ENCODE data around the gene COL20A1.

The COL20A1 gene

DNA sequence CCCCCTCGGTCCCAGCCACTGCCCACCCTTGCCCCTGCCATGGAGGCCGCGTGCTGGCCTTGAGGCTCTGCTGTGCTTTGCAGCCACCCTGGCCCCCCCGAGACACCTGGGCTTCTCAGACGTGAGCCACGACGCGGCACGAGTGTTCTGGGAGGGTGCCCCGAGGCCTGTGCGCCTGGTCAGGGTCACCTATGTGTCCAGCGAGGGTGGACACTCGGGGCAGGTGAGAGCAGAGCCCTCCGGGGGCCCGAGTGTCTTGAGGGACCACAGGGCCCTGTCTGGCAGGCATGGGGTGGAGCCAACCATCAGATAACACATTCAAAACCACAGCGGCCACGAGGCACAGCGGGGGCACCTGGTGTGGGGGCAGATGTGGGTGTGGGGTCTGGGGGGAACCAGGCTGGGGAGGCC is 18.9 kb downstream of the COL20A1 start:
- H3K36me3 Mint-ChIP-seq (ENCODE audit: low read depth), result no peaks in the 10 kb centered on the region
- no peak overlapping the region for H3K4me3 Mint-ChIP-seq
- DNase-seq, result no peak
- H3K27me3 Mint-ChIP-seq, result no peaks in the 10 kb centered on the region
- H3K4me1 Mint-ChIP-seq, result no peaks in the 10 kb centered on the region
- ATAC-seq, result no peak
- no peaks in the 10 kb centered on the region for H3K9me3 Mint-ChIP-seq
- no peak overlapping the region for H3K27ac Mint-ChIP-seq

DNA sequence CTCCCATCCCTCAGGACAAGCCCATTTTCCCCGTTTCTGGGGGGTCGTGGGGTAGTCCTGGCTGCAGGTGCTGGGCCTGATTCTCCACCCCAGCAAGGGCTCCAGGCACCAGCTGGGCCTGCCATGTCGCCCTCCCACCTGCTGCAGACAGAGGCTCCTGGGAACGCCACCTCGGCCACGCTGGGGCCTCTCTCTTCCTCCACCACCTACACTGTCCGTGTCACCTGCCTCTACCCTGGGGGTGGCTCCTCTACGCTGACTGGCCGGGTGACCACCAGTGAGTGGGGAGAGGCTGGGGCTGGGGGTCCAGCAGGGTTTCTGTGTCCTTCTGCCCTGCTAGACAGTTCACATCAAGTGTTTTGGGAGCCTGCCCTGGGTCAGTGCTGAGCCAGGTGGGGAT is 19.3 kb downstream of the COL20A1 start:
- Mint-ChIP-seq H3K4me3 (no peak overlapping the region), H3K9me3 (no peaks in the 10 kb centered on the region), H3K27ac (no peak overlapping the region), H3K36me3 (ENCODE audit: low read depth) (no peaks in the 10 kb centered on the region), H3K4me1 (no peaks in the 10 kb centered on the region), H3K27me3 (no peaks in the 10 kb centered on the region)
- no peak for DNase-seq
- ATAC-seq, result no peak

DNA sequence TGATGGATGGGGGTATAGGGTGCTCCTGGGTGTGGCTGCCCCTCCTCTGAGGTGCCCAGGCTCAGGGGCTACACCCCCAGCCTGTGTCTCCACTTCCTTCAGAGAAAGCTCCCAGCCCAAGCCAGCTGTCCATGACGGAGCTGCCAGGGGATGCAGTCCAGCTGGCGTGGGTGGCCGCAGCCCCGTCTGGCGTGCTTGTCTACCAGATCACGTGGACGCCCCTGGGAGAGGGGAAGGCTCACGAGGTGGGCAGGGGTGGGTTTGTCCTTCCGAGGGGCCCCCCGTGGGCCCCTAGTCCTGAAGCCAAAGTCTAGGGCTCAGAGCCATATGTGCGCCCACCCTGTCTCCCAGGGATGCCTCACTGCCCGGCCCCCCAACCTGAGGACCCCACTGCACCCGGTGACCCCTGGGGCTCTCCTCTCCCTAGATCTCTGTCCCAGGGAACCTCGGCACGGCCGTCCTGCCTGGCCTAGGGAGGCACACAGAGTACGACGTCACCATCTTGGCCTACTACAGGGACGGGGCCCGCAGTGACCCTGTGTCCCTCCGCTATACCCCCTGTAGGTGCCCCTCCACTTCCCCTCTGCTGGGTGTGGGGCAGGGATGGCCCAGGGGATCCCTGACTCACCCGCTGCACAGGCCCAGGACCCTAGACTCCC is 19.8 kb downstream of the COL20A1 start:
- no peaks in the 10 kb centered on the region for H3K9me3 Mint-ChIP-seq
- DNase-seq (no peak), ATAC-seq (no peak)
- H3K27ac Mint-ChIP-seq, result no peak overlapping the region
- no peaks in the 10 kb centered on the region for H3K36me3 Mint-ChIP-seq (ENCODE audit: low read depth)
- no peaks in the 10 kb centered on the region for H3K4me1 Mint-ChIP-seq
- H3K4me3 Mint-ChIP-seq, result no peak overlapping the region
- no peaks in the 10 kb centered on the region for H3K27me3 Mint-ChIP-seq

DNA sequence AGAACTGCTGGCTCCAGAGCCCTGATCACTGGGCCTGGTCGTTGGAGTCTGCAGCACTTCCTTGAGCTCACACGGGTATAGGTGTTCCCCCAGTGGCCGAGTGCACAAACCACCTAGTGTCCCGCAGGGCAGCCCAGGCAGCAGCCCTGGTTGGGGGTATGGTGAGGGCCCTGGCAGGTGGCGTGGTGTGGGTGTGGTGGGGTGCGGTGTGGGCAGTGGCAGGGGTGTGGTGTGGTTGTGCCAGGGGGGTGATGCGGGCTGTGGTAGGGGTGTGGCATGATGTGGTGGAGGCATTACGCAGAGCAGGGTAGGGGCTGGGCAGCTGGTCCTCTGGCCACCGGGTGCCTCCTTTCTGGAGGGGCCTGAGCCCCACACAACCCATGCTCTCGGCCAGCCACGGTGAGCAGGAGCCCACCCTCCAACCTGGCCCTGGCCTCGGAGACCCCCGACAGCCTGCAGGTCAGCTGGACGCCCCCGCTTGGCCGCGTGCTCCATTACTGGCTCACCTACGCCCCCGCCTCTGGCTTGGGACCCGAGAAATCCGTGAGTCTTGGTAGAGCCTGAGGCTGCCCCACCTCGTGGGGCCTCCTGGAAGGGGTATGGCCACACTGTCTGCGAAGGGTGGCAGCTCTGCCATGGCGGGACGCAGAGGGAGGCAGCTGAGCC is 20.5 kb downstream of the COL20A1 start:
- no peak overlapping the region for H3K4me3 Mint-ChIP-seq
- no peaks in the 10 kb centered on the region for H3K27me3 Mint-ChIP-seq
- H3K9me3 Mint-ChIP-seq, result no peaks in the 10 kb centered on the region
- no peaks in the 10 kb centered on the region for H3K4me1 Mint-ChIP-seq
- H3K36me3 Mint-ChIP-seq (ENCODE audit: low read depth), result no peaks in the 10 kb centered on the region
- ATAC-seq (no peak), DNase-seq (no peak)
- no peak overlapping the region for H3K27ac Mint-ChIP-seq

DNA sequence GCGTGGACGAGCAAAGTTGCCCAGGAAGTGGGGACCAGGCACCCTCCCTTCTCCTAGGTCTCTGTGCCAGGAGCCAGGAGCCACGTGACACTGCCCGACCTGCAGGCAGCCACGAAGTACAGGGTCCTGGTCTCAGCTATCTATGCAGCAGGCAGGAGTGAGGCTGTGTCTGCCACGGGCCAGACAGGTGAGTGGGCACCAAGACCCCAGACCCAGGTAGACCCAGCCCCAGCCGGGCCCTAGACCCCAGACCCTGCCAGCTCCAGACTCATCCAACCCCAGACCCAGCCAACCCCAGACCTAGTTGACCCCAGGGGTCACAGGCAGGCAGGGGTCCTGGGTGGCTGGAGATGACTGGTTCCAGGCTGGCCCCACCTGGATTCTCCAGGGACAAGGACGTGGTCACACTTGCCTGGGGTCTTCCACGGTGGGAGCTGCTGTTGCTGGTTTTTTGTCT is 21.1 kb downstream of the COL20A1 start:
- Mint-ChIP-seq H3K27ac (no peak overlapping the region), H3K36me3 (ENCODE audit: low read depth) (no peaks in the 10 kb centered on the region), H3K4me3 (no peak overlapping the region), H3K27me3 (no peaks in the 10 kb centered on the region), H3K4me1 (no peaks in the 10 kb centered on the region), H3K9me3 (no peaks in the 10 kb centered on the region)
- DNase-seq (no peak), ATAC-seq (no peak)

DNA sequence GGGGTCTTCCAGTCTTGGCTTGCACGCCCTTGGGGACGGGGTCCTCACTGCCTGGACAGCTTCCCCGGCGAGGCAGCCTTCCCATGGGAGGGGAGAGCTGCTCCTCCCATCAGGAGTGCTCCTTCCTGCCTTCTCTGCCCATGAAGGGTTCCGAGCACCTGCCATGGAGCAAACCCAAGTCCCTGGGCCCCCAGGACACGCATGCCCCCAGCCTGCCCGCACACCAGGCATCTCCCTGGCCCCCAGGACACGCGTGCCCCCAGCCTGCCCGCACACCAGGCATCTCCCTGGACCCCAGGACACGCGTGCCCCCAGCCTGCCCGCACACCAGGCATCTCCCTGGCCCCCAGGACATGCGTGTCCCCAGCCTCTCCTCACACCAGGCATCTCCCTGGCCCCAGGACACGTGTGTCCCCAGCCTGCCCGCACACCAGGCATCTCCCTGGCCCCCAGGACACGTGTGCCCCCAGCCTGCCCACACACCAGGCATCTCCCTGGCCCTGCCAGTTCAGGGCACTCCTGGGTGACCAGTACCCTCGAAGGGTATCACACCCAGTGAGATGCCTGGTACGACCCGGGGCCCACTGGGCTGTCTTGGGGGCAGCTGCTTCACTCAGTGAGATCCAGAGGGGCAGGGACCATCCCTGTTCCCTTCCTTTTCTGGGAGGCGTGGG is 21.7 kb downstream of the COL20A1 start:
- H3K9me3 Mint-ChIP-seq, result no peaks in the 10 kb centered on the region
- H3K27ac Mint-ChIP-seq, result no peak overlapping the region
- H3K27me3 Mint-ChIP-seq, result no peaks in the 10 kb centered on the region
- no peaks in the 10 kb centered on the region for H3K36me3 Mint-ChIP-seq (ENCODE audit: low read depth)
- no peak for DNase-seq
- no peak overlapping the region for H3K4me3 Mint-ChIP-seq
- no peak for ATAC-seq
- no peaks in the 10 kb centered on the region for H3K4me1 Mint-ChIP-seq

DNA sequence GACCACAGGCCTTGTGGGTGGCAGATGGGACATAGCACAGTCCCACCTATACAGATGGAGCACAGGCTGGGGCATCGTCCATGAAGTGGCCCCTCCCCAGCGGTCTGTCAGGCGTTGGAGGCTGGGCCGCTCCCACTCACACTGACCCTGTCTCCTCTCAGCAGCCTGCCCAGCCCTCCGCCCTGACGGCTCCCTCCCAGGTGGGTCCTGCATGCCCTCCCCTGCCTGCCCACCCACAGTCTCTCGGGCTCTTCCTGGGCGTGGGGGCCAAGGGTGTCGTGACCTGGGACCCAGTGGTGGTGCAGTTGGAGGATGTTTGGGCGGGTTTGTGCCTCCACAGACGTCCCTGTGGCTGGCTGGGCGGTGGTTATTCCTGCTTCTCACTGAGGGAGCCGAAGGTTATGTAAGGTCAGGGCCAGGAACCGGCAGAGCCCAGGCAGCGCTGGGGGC is 22.3 kb downstream of the COL20A1 start:
- Mint-ChIP-seq H3K27me3 (no peaks in the 10 kb centered on the region), H3K4me3 (no peak overlapping the region), H3K9me3 (no peaks in the 10 kb centered on the region), H3K27ac (no peak overlapping the region), H3K4me1 (no peaks in the 10 kb centered on the region), H3K36me3 (ENCODE audit: low read depth) (no peaks in the 10 kb centered on the region)
- ATAC-seq, result no peak
- no peak for DNase-seq

DNA sequence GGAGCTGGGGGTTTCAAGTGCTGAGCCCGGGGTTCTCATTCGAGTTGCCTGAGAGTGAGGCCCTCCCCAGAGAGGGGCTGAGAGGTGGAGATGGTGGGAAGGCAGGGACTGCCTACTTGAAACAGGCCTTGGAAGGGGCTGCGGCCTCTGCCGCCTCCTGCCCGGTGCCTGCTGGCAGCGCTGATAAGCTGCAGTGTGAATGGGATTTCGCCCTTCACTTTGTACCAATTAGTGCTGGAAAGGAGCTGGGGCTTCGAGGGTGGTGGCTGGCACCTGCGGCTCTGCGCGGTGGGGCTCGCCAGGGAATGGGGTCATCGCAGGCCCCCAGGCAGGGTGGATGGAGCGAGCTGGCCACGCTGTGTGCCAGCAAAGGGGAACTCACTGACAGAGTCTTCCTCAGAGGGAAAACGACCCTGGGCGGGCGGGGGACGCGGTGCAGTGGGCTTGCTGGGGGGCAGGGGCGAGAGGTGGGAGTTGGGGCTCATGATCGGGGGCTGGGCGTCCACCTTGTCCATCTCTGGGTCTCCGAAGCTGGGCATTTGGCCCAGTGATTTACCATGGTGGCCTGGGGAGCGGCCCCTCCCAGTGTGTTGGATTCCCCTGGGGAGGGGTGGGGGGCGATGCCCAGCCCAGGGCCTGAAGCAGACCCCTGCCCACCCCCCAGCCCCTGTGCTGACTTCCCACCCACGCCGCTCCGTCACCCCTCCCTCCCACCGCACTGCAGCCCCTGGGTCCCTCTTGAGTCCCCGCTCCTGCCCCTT is 22.9 kb downstream of the COL20A1 start:
- H3K4me1 Mint-ChIP-seq, result no peaks in the 10 kb centered on the region
- H3K4me3 Mint-ChIP-seq, result no peak overlapping the region
- no peaks in the 10 kb centered on the region for H3K9me3 Mint-ChIP-seq
- no peak for ATAC-seq
- no peak overlapping the region for H3K27ac Mint-ChIP-seq
- no peaks in the 10 kb centered on the region for H3K36me3 Mint-ChIP-seq (ENCODE audit: low read depth)
- H3K27me3 Mint-ChIP-seq, result no peaks in the 10 kb centered on the region
- DNase-seq, result no peak

DNA sequence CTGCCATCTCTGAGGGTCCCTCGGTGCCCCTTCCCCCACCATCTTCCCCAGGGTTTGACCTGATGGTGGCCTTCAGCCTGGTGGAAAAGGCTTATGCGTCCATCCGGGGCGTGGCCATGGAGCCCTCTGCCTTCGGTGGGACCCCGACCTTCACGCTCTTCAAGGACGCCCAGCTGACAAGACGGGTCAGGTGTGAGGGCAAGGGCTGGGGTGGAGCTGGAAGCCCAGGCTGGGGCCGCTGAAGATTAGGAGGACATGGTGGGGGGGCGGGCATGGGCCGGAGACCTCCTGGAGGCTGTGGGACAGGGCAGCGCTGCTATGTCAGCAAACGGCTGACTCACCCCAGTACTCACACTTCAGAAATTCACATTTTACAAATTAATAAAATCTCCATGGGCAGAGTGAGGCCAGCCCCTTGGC is 23.5 kb downstream of the COL20A1 start:
- Mint-ChIP-seq H3K27me3 (no peaks in the 10 kb centered on the region), H3K4me3 (no peak overlapping the region), H3K27ac (no peak overlapping the region), H3K9me3 (no peaks in the 10 kb centered on the region), H3K36me3 (ENCODE audit: low read depth) (no peaks in the 10 kb centered on the region), H3K4me1 (no peaks in the 10 kb centered on the region)
- DNase-seq (no peak), ATAC-seq (no peak)

DNA sequence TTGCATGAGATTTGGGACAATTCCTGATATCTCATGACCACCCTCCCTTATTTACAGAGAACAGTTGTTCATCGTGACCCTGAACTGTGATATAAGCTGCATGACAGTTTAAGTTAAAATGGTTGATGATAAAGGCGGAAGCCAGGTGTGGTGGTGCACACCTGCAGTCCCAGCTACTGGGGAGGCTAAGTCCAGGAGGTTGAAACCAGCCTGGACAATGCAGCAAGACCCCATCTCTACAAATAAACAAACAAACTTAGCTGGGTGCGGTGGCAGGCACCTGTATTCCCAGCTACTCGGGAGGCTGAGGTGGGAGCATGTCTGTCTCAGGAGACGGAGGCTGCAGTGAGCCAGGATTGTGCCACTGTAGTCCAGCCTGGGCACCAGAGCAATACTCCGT is 24.1 kb downstream of the COL20A1 start:
- ATAC-seq, result no peak
- no peak for DNase-seq
- Mint-ChIP-seq H3K4me1 (no peaks in the 10 kb centered on the region), H3K27me3 (no peaks in the 10 kb centered on the region), H3K4me3 (no peak overlapping the region), H3K36me3 (ENCODE audit: low read depth) (no peaks in the 10 kb centered on the region), H3K9me3 (no peaks in the 10 kb centered on the region), H3K27ac (no peak overlapping the region)

DNA sequence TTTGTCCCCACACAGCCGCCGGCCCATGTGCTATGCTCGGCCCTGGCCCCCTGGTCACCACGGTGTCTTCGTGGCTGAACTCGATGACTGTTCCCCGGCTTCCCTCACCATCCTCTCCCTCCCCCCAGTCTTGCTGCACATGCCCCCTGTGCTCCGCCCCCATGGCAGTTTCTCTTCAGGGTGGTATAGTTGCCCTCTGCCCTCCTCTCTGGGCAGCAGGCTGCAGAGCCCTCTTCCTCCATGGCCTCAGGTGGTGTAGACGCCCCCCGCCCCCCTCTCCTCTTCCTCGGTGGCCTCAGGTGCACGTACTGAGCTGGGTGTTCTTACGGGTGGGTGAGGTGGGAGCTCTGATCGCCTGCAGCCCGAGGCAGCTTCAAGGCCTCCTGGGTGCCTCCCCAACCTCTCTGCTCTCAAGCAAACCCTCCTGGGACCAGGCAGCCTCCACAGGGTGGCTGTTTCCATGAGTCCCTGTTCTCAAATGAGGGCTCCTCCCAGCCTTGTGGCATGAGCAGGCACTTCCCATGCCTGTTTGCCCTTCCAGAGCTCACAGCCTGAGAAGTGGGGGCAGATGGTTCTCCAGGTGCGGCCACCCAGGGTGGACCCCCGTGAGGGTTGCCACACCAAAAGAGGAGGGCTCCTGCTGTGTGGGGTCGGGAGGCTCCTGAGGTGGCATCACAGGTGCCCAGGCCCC is 24.8 kb downstream of the COL20A1 start:
- ATAC-seq (no peak), DNase-seq (no peak)
- no peaks in the 10 kb centered on the region for H3K4me1 Mint-ChIP-seq
- no peak overlapping the region for H3K27ac Mint-ChIP-seq
- H3K27me3 Mint-ChIP-seq, result no peaks in the 10 kb centered on the region
- H3K4me3 Mint-ChIP-seq, result no peak overlapping the region
- H3K9me3 Mint-ChIP-seq, result no peaks in the 10 kb centered on the region
- H3K36me3 Mint-ChIP-seq (ENCODE audit: low read depth), result no peaks in the 10 kb centered on the region

DNA sequence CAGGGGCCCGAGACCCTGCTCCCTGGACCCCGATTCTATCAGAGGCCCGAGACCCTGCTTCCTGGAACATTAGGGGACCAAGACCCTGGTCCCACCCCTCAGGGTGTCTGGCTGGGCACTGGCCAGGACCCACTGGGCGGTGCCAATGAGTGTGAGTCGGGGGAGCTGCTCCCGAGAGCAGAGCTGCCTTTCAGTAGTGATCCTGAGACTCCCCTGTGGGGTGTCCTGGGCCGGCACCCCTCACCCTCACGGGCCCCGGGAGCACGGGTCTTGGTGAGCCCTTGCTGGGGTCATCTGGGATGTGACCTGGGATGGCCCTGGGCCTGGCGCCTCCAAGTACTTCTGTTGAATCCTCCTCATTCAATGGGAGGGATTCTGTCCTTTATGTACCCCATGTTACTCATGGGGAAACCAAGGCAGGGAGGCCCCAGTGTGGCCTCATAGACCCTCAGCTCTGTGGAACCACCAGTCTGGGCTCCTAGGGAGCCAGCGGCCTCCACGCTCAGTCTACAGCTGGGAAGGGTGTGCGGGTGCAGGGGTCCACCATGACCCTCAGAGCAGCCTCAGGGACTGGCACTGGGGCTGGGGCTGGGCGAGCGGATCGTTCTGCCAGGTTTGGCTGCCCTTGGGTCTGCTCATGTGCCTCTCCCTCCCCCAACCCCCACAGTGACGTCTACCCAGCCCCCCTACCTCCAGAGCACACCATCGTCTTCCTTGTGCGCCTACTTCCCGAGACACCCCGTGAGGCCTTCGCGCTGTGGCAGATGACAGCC is 25.6 kb downstream of the COL20A1 start:
- Mint-ChIP-seq H3K27me3 (peaks cover 2% of the 10 kb centered on the region), H3K36me3 (ENCODE audit: low read depth) (no peaks in the 10 kb centered on the region), H3K27ac (no peak overlapping the region), H3K9me3 (no peaks in the 10 kb centered on the region), H3K4me1 (no peaks in the 10 kb centered on the region), H3K4me3 (no peak overlapping the region)
- DNase-seq (no peak), ATAC-seq (no peak)

DNA sequence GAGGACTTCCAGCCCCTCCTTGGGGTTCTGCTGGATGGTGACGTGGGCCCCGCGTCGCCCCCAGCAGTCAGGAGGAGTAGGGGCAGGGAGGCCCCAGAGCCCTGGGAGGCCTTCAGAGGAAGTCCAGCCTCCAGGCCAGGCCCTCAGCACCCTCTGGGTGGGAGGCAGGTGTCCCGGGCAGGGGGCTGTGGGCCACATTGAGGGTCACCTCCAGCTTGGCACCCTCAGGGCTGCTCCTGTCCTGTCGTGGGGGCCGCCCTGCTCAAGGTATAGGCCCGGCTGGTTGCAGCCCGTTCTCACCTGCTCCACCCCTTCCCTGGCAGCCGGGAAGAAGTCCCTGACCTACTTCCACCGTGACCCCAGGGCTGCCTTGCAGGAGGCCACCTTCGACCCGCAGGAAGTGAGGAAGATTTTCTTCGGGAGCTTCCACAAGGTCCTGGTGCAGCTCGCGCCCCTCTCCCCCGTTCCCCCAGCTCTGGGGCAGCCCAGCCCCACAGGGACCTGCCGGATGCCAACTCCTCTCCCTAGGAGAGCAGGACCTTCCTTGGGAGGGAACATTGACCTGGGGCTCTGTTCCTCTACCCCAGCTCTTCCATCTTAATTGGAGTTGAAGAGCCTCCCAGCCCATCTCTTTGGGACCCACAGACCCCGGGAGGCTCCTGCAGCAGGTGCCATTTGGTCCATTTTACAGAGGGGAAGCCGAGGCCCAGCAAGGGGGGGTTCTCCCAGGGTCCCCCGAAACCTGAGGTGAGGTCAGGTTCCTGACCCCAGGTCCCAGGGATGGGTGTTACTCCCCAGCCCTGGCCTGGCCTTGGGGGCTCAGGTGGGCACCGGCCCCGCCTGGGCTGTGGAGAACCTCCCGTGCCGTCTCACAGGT is 26.4 kb downstream of the COL20A1 start:
- no peaks in the 10 kb centered on the region for H3K4me1 Mint-ChIP-seq
- DNase-seq, result no peak

More for the DNA sequence above, 26.4 kb downstream of the COL20A1 start:
- no peaks in the 10 kb centered on the region for H3K36me3 Mint-ChIP-seq (ENCODE audit: low read depth)
- no peak overlapping the region for H3K4me3 Mint-ChIP-seq
- H3K9me3 Mint-ChIP-seq, result no peaks in the 10 kb centered on the region
- no peak for ATAC-seq
- H3K27me3 Mint-ChIP-seq, result peaks cover 2% of the 10 kb centered on the region
- no peak overlapping the region for H3K27ac Mint-ChIP-seq
